NB4 (cell line): Measurements from ENCODE around the gene CGB1.
"Not testable (repeated sequence)": the region's sequence is repeated elsewhere in the genome, so short reads cannot be mapped to it uniquely, and the experiment has no call there.

Experiments
- CTCF ChIP-seq: IDR thresholded peaks from one replicate; pipeline ENCODE4 v1.5.1; 2012; ENCODE audit warnings: low read depth, low read length
- MYC ChIP-seq: IDR thresholded peaks from 2 replicates; pipeline ENCODE4 v1.6.1; 2011; ENCODE audit warnings: low read depth, low read length

GRCh38 chr19:49039736-49040135, 3.0 kb upstream of the CGB1 start:
- not testable (repeated sequence) for TF ChIP-seq CTCF, MYC
